ENCODE data around the gene BLOC1S5.

BLOC1S5 gene

GRCh38 chr6:8087870-8088754 is 23.9 kb upstream of the BLOC1S5 start:
- peaks cover 7% of the 10 kb centered on the region for H3K9me3 Mint-ChIP-seq
- no peak for ATAC-seq
- no peak overlapping the region for H3K4me3 Mint-ChIP-seq
- peaks cover 72% of the 10 kb centered on the region for H3K36me3 Mint-ChIP-seq (ENCODE audit: low read depth)
- DNase-seq = no peak
- peaks cover 34% of the 10 kb centered on the region for H3K4me1 Mint-ChIP-seq
- peak overlapping the region; percentile 36 for H3K27ac Mint-ChIP-seq
- H3K27me3 Mint-ChIP-seq = no peaks in the 10 kb centered on the region

- peaks cover 39% of the 10 kb centered on the region for H3K4me1 Mint-ChIP-seq
- DNase-seq = no peak
- H3K9me3 Mint-ChIP-seq = peaks cover 4% of the 10 kb centered on the region
- no peak overlapping the region for H3K4me3 Mint-ChIP-seq
- peak overlapping the region; percentile 10 for H3K27ac Mint-ChIP-seq
- peaks cover 71% of the 10 kb centered on the region for H3K36me3 Mint-ChIP-seq (ENCODE audit: low read depth)
- ATAC-seq = no peak
- no peaks in the 10 kb centered on the region for H3K27me3 Mint-ChIP-seq
Observed at GRCh38 chr6:8086755-8087306, 22.6 kb upstream of the BLOC1S5 start.

GRCh38 chr6:8085053-8085511 is 20.9 kb upstream of the BLOC1S5 start:
- ATAC-seq = peak; percentile 57
- DNase-seq = no peak
- Mint-ChIP-seq H3K4me1 (peaks cover 40% of the 10 kb centered on the region), H3K36me3 (ENCODE audit: low read depth) (peaks cover 67% of the 10 kb centered on the region), H3K9me3 (no peaks in the 10 kb centered on the region), H3K4me3 (no peak overlapping the region), H3K27me3 (no peaks in the 10 kb centered on the region), H3K27ac (peak overlapping the region; percentile 41)

- H3K36me3 Mint-ChIP-seq (ENCODE audit: low read depth) = peaks cover 71% of the 10 kb centered on the region
- no peak overlapping the region for H3K4me3 Mint-ChIP-seq
- ATAC-seq = peak; percentile 68
- DNase-seq = no peak
- H3K9me3 Mint-ChIP-seq = no peaks in the 10 kb centered on the region
- peak overlapping the region; percentile 41 for H3K27ac Mint-ChIP-seq
- H3K4me1 Mint-ChIP-seq = peaks cover 40% of the 10 kb centered on the region
- H3K27me3 Mint-ChIP-seq = no peaks in the 10 kb centered on the region
Observed at GRCh38 chr6:8084586-8084985, 20.4 kb upstream of the BLOC1S5 start.

- no peak overlapping the region for H3K4me3 Mint-ChIP-seq
- H3K27me3 Mint-ChIP-seq = no peaks in the 10 kb centered on the region
- peaks cover 40% of the 10 kb centered on the region for H3K4me1 Mint-ChIP-seq
- ATAC-seq (peak; percentile 57), DNase-seq (no peak)
- H3K27ac Mint-ChIP-seq = peak overlapping the region; percentile 44
- H3K9me3 Mint-ChIP-seq = no peaks in the 10 kb centered on the region
- peaks cover 65% of the 10 kb centered on the region for H3K36me3 Mint-ChIP-seq (ENCODE audit: low read depth)
Observed at GRCh38 chr6:8082954-8083858, 19.0 kb upstream of the BLOC1S5 start.

GRCh38 chr6:8082572-8082953 is 18.4 kb upstream of the BLOC1S5 start:
- no peak for ATAC-seq
- Mint-ChIP-seq H3K36me3 (ENCODE audit: low read depth) (peaks cover 65% of the 10 kb centered on the region), H3K4me3 (no peak overlapping the region), H3K9me3 (no peaks in the 10 kb centered on the region), H3K27ac (peak overlapping the region; percentile 37), H3K27me3 (no peaks in the 10 kb centered on the region), H3K4me1 (peaks cover 39% of the 10 kb centered on the region)
- DNase-seq = no peak

GRCh38 chr6:8080362-8081151 is 16.4 kb upstream of the BLOC1S5 start:
- no peak for DNase-seq
- Mint-ChIP-seq H3K9me3 (no peaks in the 10 kb centered on the region), H3K4me3 (no peak overlapping the region), H3K4me1 (peaks cover 36% of the 10 kb centered on the region), H3K36me3 (ENCODE audit: low read depth) (peaks cover 56% of the 10 kb centered on the region), H3K27me3 (no peaks in the 10 kb centered on the region), H3K27ac (no peak overlapping the region)
- ATAC-seq = no peak

GRCh38 chr6:8079126-8079525 is 14.9 kb upstream of the BLOC1S5 start:
- H3K27me3 Mint-ChIP-seq = no peaks in the 10 kb centered on the region
- H3K4me1 Mint-ChIP-seq = peaks cover 31% of the 10 kb centered on the region
- no peak overlapping the region for H3K4me3 Mint-ChIP-seq
- ATAC-seq (no peak), DNase-seq (no peak)
- peaks cover 52% of the 10 kb centered on the region for H3K36me3 Mint-ChIP-seq (ENCODE audit: low read depth)
- H3K9me3 Mint-ChIP-seq = no peaks in the 10 kb centered on the region
- no peak overlapping the region for H3K27ac Mint-ChIP-seq

- no peak for ATAC-seq
- no peaks in the 10 kb centered on the region for H3K9me3 Mint-ChIP-seq
- H3K4me3 Mint-ChIP-seq = no peak overlapping the region
- peaks cover 43% of the 10 kb centered on the region for H3K36me3 Mint-ChIP-seq (ENCODE audit: low read depth)
- H3K27ac Mint-ChIP-seq = no peak overlapping the region
- H3K27me3 Mint-ChIP-seq = no peaks in the 10 kb centered on the region
- peaks cover 21% of the 10 kb centered on the region for H3K4me1 Mint-ChIP-seq
- DNase-seq = no peak
Observed at GRCh38 chr6:8077991-8078390, 13.8 kb upstream of the BLOC1S5 start.

- H3K9me3 Mint-ChIP-seq = no peaks in the 10 kb centered on the region
- DNase-seq (no peak), ATAC-seq (no peak)
- peaks cover 17% of the 10 kb centered on the region for H3K4me1 Mint-ChIP-seq
- no peak overlapping the region for H3K4me3 Mint-ChIP-seq
- H3K36me3 Mint-ChIP-seq (ENCODE audit: low read depth) = peaks cover 31% of the 10 kb centered on the region
- H3K27me3 Mint-ChIP-seq = no peaks in the 10 kb centered on the region
- no peak overlapping the region for H3K27ac Mint-ChIP-seq
Observed at GRCh38 chr6:8075704-8076103, 11.5 kb upstream of the BLOC1S5 start.

GRCh38 chr6:8075185-8075584 is 11.0 kb upstream of the BLOC1S5 start:
- no peak overlapping the region for H3K27ac Mint-ChIP-seq
- no peaks in the 10 kb centered on the region for H3K27me3 Mint-ChIP-seq
- DNase-seq (no peak), ATAC-seq (no peak)
- H3K4me1 Mint-ChIP-seq = peaks cover 13% of the 10 kb centered on the region
- no peaks in the 10 kb centered on the region for H3K9me3 Mint-ChIP-seq
- H3K4me3 Mint-ChIP-seq = no peak overlapping the region
- peaks cover 26% of the 10 kb centered on the region for H3K36me3 Mint-ChIP-seq (ENCODE audit: low read depth)

- H3K27ac Mint-ChIP-seq = no peak overlapping the region
Observed at GRCh38 chr6:8074213-8074612, 10.0 kb upstream of the BLOC1S5 start.

GRCh38 chr6:8073758-8074157 is 9.6 kb upstream of the BLOC1S5 start:
- Mint-ChIP-seq H3K36me3 (ENCODE audit: low read depth) (peaks cover 16% of the 10 kb centered on the region), H3K4me1 (peaks cover 11% of the 10 kb centered on the region), H3K4me3 (no peak overlapping the region), H3K27ac (no peak overlapping the region), H3K9me3 (no peaks in the 10 kb centered on the region), H3K27me3 (no peaks in the 10 kb centered on the region)
- DNase-seq = no peak
- ATAC-seq = no peak

More at GRCh38 chr6:8074213-8074612, 10.0 kb upstream of the BLOC1S5 start:
- H3K4me3 Mint-ChIP-seq = no peak overlapping the region
- peaks cover 11% of the 10 kb centered on the region for H3K4me1 Mint-ChIP-seq
- no peaks in the 10 kb centered on the region for H3K27me3 Mint-ChIP-seq
- DNase-seq (no peak), ATAC-seq (no peak)
- peaks cover 18% of the 10 kb centered on the region for H3K36me3 Mint-ChIP-seq (ENCODE audit: low read depth)
- H3K9me3 Mint-ChIP-seq = no peaks in the 10 kb centered on the region

- Mint-ChIP-seq H3K27me3 (no peaks in the 10 kb centered on the region), H3K4me1 (peaks cover 10% of the 10 kb centered on the region), H3K27ac (no peak overlapping the region), H3K36me3 (ENCODE audit: low read depth) (no peaks in the 10 kb centered on the region), H3K9me3 (no peaks in the 10 kb centered on the region), H3K4me3 (no peak overlapping the region)
- ATAC-seq = no peak
- DNase-seq = no peak
Observed at GRCh38 chr6:8070718-8071117, 6.5 kb upstream of the BLOC1S5 start.
